HG03139 (cell line): Measurements from ENCODE around the gene CA7.
"Not testable (repeated sequence)": the region's sequence is repeated elsewhere in the genome, so short reads cannot be mapped to it uniquely, and the experiment has no call there.

Experiments
- ATAC-seq: cut with Tn5 transposase; IDR thresholded peaks from one replicate; pipeline ENCODE4 v1.9.1; 2021; ENCODE audit not compliant: unreplicated experiment

The CA7 gene

GRCh38 chr16:66846266-66846665, 2.1 kb downstream of the CA7 start:
- ATAC-seq, result no peak

GRCh38 chr16:66846831-66847230, 2.6 kb downstream of the CA7 start:
- ATAC-seq, result no peak

GRCh38 chr16:66847533-66848067, 3.4 kb downstream of the CA7 start:
- ATAC-seq, result no peak

GRCh38 chr16:66848172-66848571, 4.0 kb downstream of the CA7 start:
- no peak for ATAC-seq

GRCh38 chr16:66849021-66849420, 4.8 kb downstream of the CA7 start:
- no peak for ATAC-seq

GRCh38 chr16:66849549-66849948, 5.3 kb downstream of the CA7 start:
- no peak for ATAC-seq

- ATAC-seq, result no peak
These were observed 6.1 kb downstream of the CA7 start for GRCh38 chr16:66850115-66850815.

GRCh38 chr16:66851166-66851964, 7.2 kb downstream of the CA7 start:
- no peak for ATAC-seq

- no peak for ATAC-seq
These were observed 9.3 kb downstream of the CA7 start for GRCh38 chr16:66853261-66854139.

GRCh38 chr16:66856184-66856730, 12.0 kb downstream of the CA7 start:
- no peak for ATAC-seq

GRCh38 chr16:66856801-66857200, 12.6 kb downstream of the CA7 start:
- no peak for ATAC-seq

- ATAC-seq, result no peak
These were observed 13.2 kb downstream of the CA7 start for GRCh38 chr16:66857437-66857836.

GRCh38 chr16:66858740-66859396, 14.7 kb downstream of the CA7 start:
- ATAC-seq, result no peak

- no peak for ATAC-seq
These were observed 15.3 kb downstream of the CA7 start for GRCh38 chr16:66859397-66860068.

- ATAC-seq, result no peak
These were observed 17.9 kb downstream of the CA7 start for GRCh38 chr16:66862023-66862520.

- ATAC-seq, result no peak
These were observed 19.5 kb downstream of the CA7 start for GRCh38 chr16:66863707-66864106.

- no peak for ATAC-seq
These were observed 25.2 kb downstream of the CA7 start for GRCh38 chr16:66869424-66869823.

- ATAC-seq, result not testable (repeated sequence)
These were observed 27.1 kb downstream of the CA7 start for GRCh38 chr16:66871363-66871762.

GRCh38 chr16:66871840-66872239, 27.6 kb downstream of the CA7 start:
- ATAC-seq, result no peak

- ATAC-seq, result no peak
These were observed 28.3 kb downstream of the CA7 start for GRCh38 chr16:66872559-66872942.
